ENCODE measurements around the gene BAHCC1.

BAHCC1 gene

DNA sequence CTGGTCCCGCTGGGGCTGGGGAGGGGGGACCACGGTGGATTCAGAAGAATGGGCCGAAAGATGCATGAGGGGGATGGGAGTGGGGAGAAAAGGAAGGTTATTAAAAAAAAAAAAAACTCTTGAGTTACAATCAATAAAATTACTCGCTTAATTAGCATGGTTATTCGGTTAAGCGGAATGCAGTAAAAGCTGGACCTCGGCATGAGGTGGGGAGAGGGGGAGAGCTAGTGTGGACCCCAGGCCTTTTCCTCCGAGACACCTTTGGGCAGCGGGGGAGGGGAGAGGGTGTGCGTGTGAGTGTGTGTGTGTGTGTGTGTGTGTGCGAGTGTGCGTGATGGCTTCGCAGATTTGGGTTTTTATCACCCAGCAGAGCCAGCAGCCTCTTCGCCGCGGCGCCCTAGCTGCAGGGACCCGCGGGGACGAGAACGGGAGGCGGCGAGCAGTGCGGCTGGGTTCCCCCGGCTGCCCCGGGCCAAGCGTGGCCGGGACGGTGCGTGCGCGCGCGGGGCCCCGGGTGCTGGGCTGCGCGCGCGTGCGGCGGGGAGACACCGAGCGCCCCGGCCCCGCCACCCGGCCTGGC, 3.7 kb downstream of the BAHCC1 start:
- no peak for DNase-seq

DNA sequence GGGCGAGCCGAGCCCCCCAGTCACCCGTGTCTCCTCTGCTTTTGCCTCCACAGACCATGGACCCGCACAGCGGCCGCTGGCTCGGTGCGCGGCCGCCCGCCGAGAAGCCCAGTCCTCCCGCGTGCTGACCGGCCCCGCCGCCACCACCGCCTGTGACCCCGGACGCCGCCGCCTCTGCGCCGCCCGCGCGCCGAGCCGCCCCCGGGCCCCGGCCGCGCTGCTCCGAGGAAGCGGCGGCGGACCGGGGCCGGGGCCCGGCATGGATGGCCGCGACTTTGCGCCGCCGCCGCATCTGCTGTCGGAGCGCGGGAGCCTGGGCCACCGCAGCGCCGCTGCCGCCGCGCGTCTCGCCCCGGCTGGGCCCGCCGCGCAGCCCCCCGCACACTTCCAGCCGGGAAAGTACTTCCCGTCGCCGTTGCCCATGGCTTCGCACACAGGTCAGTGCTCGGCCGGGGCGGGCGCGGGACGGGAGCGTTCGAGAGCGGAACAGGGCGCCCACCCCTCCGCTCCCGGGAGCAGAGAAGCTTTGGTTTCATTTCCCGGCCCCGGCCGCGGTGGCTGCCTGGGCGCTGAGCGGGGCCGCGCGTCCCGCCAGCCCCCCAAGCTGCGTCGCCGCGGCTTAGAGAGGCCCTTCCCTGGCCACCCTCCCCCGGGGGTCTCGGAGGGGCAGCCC, 4.4 kb downstream of the BAHCC1 start:
- DNase-seq, result no peak

DNA sequence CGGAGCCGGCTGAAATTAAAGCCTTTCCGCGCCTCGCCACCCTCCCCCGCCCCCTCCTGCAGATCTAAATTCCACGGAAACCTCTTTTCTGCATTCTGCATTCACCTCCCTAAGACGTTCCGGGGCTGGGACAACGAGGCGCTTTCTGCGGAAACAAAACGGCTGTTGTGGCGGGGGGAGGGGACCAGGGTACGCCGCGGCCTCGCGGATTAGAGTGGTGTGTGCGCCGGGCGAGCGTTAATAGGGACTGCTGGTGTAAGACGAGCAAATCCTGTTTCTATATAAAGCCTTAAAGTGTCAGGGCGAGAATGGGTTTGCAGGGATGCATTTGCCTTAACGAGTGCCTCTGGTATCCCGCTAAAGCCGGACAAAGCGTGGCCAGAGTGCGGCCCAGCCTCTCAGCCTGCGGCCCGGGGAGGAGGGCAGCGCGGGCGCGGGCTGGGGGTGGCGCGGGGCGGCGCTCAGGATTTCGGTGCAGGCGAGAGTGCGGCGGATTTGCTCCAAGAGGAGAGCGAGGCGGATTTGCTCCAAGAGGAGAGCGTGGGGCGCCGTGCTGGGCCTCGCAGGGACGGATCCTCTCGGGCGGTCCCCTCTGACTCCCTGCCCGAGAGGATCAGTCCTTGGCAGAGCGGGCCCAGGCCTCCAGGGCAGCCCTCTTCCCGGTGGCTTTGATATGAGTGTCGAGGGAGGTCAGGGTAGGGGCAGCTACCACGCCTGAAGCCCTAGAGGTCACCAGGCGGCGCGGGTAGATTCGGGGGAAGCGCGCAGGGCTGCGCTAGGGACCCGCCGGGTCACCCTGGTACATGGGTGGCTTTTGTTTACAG, 5.1 kb downstream of the BAHCC1 start:
- DNase-seq, result peak in 1 of 2 experiments; percentile 35

- DNase-seq, result no peak
These were observed 5.9 kb downstream of the BAHCC1 start for GRCh38 chr17:81400996-81401722.

GRCh38 chr17:81401723-81402529, 6.7 kb downstream of the BAHCC1 start:
- no peak for DNase-seq

DNA sequence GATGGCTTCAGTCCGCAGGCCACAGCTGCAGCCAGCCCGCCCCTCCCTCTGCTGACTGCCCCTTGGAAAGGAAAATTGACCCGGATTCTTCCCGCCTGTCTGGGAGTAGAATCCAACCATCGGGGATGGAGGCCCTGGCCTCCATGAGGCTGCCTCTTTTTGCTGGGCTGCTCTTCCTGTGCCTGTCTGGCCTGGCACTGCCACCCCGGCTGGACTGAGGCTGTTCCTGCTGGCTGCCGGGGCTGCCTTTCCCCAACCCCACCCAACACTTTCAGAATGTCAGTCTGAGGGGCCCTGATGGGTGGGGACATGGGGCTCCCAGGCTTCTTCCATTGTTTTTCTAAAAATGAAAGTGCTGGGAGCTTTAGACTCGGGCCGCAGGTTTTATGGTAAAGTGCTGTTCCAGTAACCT, 7.3 kb downstream of the BAHCC1 start:
- DNase-seq, result no peak

GRCh38 chr17:81402981-81403467, 7.8 kb downstream of the BAHCC1 start:
- DNase-seq, result no peak

DNA sequence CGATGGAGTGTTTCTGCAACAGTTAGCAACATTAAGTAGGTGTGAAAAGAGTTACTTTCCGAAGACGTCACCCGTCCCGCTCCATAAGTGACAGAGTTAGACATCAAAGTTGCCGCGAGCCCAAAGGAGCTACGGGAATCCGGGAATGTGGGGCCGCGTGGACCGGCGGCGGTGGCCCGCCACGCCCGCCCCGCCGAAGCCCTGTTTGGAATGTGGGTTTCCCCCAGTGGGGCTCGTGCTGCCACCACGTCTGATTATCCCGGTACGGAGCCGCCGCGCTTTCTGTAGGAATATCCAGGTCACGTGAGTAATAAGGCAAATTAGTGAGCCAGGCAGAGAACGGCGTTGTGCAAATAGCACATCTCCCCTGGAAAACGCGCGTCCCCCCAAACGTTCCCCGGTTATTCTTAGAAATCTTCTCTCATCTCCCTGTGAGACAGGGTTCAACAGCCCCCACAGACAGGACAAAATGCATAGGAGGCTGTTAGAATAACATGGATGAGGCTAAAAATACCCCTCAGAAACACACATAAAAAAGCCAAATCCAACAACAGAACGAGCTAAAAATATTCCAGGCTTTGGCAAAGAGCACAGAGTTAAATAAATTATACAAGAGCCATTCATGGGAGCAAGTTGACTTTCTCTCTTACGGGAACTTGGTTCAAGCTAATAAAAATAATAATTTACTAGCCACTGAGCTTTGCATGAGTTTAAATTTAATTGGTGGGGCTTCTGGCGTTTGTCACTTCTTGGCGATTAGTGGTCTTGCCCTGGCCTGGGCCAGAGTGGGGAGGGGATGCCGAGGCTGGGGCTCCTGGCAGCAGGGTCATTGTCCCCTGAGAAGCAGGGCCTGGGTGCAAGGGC, 8.6 kb downstream of the BAHCC1 start:
- DNase-seq, result no peak

GRCh38 chr17:81404558-81405165, 9.4 kb downstream of the BAHCC1 start:
- DNase-seq, result no peak

- DNase-seq, result no peak
These were observed 10.2 kb downstream of the BAHCC1 start for GRCh38 chr17:81405411-81405872.

DNA sequence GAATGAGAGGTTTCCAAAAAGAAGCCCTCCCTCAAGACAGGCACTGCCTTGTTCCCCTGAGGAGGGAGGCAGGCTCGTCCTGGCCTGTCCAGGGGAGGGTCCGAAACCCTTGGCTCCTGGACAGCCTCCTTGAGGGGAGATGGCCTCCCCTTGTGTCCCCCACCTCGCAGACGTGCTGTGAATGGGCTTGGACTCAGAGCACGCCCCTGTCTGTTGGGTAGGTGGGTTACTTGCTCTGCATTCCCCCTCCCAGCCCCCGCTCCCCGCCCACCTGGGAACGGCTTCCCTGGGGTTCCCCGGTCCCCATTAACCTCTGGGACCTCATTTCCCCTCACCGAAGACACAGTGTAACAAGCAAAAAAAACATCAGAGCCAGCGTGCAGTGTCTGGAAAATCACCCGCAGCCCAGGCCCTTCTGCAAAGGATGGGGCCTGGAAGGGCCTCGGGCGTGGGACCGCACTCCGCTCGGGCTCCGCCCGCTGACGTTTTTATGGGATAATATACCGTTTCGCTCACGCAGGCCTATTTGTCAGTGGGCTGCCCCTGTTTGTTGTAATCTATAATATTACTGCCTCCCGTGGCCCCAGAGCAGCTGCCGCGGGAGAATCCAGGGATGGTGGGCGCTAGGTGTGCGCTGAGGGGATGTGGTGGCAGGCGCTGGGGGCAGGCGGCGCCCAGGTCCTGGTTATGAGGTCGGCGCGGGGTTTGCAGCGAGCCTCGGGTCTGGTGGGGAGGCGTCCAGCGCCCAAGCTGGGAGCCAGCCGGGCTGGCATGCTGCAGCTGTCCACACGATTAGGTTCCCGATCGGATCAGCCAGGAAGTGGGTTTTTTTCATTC, 11.1 kb downstream of the BAHCC1 start:
- DNase-seq, result no peak

DNA sequence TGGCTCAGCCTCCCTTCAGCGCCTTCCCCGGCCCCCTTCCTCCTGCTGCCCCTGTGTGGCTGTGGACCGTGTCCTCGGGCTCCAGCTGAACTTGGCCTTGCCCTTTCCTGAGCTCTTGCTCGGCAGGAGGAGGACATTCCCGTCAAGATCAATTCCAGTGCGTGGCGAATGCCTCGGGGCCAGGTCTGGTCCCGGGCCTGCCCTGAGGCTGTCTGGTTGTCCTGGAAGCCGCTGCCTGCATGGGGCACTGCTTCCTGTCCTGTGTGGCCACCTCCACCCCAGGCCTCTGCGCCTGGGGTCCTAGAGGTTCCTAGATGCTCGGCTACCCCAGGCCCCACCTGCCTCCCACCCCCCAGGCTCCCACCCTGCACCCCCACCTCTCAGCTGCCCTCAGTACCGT, 12.8 kb downstream of the BAHCC1 start:
- DNase-seq, result no peak

- DNase-seq, result no peak
These were observed 14.1 kb downstream of the BAHCC1 start for GRCh38 chr17:81409190-81409935.

- DNase-seq, result no peak
These were observed 15.6 kb downstream of the BAHCC1 start for GRCh38 chr17:81410852-81411251.

DNA sequence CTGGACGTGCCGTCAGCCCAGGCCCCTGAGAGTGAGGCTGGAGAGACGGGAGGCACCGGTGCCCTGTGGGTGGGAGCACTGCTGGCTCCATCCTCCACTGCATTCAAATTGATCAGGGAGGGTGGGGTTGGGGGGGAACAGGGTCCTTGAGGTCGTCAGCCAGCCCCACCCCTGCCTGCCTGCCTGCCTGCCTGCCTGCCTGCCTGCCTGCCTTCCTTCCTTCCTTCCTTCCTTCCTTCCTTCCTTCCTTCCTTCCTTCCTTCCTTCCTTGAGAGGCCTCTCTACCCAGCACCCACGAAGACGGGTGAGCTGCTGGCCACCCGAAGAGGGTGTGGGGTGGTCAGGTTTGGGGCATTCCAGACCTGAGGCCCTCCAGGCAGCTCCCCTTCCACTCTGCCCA, 16.0 kb downstream of the BAHCC1 start:
- DNase-seq, result no peak

DNA sequence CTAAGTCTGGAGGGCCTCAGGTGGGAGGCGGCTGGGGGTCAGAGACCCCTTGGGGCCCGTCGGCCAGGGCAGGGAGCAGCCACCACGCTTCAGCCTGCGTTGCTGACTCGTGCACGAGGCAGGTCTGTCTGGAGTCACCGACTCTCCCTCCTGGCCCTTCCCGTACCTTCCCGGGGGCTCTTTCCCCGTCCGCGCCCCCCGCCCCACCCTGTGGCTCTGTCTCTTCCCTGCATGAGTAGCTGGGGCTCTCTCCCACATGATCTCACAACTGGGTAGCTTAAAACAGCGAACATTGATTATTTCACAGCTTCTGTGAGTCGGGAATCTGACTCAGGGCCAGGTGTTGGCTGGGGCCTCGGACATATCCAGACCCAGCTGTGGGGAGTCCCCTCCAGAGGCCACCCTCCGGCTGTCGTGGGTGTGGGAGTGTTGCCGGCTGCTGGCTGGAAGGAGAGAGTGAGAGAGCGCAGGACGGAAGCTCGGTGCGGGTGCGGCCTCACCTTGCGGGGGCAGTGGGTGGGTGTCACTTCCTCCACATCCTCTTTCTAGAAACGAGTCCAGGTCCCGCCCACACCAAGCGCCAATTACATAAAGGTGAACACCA, 17.3 kb downstream of the BAHCC1 start:
- DNase-seq, result peak; percentile 51 to 63

DNA sequence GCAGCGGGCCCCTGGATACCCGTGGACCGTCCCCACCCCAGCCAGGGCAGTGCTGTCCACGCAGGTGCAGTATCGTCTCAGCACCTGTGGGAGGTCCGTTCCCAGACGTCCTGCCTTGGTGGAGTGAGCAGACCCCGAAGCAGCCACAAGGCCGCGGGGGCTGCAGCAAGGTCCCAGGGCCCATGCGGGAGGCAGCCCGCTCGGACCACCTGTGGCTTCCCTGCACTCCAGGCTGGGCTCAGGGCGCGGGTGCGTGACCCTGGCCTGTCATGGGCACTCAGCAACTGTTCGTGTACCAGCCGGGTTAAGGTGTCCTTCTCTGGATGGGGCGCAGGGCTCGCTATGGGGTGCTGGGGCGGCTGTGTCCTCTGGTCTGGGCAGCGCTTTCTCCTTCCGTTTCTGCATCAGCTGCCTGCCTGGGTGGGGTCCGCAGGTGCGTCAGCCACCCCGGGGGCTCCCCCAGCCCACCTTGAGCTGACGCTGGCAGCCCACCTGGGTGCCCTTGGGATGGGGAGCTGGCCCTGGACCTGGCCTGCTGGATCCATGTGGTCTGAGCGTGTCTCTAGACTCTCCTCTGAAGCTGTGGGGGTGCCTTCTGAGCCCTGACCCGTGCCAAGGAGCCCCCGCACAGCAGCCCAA, 18.4 kb downstream of the BAHCC1 start:
- no peak for DNase-seq

Data from activated CD4-positive, alpha-beta T cell treated with anti-CD3 and anti-CD28 coated beads, Interleukin-2, amount 50 U/mL, for 48 hours (primary cell).